ENCODE measurements around the gene GDF9.

GDF9 gene

DNA sequence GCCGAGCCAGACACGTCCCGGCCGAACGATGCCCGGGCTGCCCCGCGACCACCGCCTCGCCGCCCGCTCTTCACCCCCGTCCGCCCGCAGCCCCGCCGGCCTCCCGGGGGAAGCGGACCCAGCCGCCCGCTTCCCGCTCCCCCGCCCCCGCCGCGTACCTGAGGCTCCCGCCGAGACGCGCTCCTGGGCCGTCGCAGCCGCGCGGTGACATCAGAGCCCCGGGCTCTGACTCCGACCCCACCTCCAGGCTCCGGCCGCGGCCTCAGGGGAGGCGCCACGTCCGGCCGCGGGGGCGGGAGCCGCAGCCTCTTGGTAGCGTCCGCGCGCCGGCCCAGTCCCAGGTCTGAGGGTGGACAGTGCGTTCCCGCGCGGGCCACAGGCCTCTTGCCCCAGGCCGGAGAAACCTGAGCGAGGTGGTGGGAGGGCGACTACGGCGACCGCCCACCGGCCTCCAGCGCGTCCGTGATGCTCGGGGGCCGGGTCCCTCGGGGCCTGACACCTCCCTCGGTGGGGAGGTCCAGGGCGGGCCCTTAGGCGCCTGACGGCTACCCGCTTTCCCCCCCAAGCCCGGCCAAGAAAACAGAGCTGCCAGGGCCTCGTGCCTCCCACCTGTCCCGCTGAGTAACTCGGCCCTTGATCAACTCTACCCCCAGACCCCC lies 35.7 kb downstream of the GDF9 start, which contains the start of gene SHROOM1:
SHROOM1 (minus strand) TSS at position 212 of the 659 bp plus-strand sequence. CDS start 4,507 bp downstream, outside the sequence.
- Histone ChIP-seq H3K27ac (replicated peaks) (no peak within 1 kb of the TSS), H3K4me3 (replicated peaks; ENCODE audit: insufficient read depth, low read length) (peak within 1 kb of the TSS; percentile 39), H3K27me3 (ENCODE audit: insufficient read depth, poor library complexity, severe bottlenecking) (no peaks in the 10 kb centered on the region)
- DNase-seq (ENCODE audit: low read depth in 1 of 2, low spot score in 1 of 2) = no peak
- no peak for TF ChIP-seq SPI1 (IDR thresholded peaks at IDR 0.05; ENCODE audit: borderline replicate concordance, low read depth)
- TF ChIP-seq, protein P1, sequence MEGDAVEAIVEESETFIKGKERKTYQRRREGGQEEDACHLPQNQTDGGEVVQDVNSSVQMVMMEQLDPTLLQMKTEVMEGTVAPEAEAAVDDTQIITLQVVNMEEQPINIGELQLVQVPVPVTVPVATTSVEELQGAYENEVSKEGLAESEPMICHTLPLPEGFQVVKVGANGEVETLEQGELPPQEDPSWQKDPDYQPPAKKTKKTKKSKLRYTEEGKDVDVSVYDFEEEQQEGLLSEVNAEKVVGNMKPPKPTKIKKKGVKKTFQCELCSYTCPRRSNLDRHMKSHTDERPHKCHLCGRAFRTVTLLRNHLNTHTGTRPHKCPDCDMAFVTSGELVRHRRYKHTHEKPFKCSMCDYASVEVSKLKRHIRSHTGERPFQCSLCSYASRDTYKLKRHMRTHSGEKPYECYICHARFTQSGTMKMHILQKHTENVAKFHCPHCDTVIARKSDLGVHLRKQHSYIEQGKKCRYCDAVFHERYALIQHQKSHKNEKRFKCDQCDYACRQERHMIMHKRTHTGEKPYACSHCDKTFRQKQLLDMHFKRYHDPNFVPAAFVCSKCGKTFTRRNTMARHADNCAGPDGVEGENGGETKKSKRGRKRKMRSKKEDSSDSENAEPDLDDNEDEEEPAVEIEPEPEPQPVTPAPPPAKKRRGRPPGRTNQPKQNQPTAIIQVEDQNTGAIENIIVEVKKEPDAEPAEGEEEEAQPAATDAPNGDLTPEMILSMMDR (IDR thresholded peaks at IDR 0.05; ENCODE audit: insufficient read depth, low read length) = no peak
- TF ChIP-seq, protein P2, sequence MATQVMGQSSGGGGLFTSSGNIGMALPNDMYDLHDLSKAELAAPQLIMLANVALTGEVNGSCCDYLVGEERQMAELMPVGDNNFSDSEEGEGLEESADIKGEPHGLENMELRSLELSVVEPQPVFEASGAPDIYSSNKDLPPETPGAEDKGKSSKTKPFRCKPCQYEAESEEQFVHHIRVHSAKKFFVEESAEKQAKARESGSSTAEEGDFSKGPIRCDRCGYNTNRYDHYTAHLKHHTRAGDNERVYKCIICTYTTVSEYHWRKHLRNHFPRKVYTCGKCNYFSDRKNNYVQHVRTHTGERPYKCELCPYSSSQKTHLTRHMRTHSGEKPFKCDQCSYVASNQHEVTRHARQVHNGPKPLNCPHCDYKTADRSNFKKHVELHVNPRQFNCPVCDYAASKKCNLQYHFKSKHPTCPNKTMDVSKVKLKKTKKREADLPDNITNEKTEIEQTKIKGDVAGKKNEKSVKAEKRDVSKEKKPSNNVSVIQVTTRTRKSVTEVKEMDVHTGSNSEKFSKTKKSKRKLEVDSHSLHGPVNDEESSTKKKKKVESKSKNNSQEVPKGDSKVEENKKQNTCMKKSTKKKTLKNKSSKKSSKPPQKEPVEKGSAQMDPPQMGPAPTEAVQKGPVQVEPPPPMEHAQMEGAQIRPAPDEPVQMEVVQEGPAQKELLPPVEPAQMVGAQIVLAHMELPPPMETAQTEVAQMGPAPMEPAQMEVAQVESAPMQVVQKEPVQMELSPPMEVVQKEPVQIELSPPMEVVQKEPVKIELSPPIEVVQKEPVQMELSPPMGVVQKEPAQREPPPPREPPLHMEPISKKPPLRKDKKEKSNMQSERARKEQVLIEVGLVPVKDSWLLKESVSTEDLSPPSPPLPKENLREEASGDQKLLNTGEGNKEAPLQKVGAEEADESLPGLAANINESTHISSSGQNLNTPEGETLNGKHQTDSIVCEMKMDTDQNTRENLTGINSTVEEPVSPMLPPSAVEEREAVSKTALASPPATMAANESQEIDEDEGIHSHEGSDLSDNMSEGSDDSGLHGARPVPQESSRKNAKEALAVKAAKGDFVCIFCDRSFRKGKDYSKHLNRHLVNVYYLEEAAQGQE (IDR thresholded peaks at IDR 0.05; ENCODE audit: insufficient replicate concordance, low read depth) = no peak
- no peak for TF ChIP-seq POLR2AphosphoS5 (IDR thresholded peaks at IDR 0.05; ENCODE audit: low read depth)
- no peak for TF ChIP-seq GABPA (IDR thresholded peaks at IDR 0.05; ENCODE audit: low read depth)

DNA sequence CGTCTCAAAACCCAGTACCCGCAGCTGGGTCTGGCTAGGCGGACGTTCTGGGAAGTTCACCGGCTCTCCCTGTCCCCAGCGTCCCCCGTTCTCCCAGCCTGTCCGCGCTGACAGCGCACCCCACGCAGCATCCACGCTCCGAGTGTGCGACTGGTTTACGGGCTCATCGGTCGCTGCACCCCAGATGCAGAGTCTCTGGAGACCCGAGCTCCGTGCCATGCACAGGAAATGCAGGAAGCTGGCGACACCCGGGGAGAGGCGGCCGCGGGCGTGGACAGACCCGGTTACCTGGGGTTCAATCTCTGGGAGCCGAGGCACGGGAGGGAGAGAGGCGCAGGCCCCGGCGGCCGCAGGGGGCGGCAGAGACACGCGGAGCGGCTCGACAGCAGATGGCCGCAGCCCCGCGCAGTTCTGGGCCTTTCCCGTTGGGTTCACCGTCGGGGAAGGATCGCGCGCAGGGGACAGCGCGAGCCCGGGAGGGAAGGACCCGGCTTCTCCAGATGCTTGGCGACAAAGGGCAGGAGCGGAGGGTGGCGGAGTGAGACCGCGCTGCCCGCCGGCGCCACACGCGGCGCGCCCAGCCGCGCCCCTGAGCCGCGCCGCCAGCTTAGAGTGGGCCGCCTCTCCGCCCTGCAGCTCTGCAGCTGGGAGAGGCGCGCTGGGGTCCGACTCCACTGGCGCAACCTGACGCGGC lies 36.4 kb downstream of the GDF9 start:
- H3K27ac ChIP-seq (replicated peaks) = no peak overlapping the region
- DNase-seq (ENCODE audit: low read depth in 1 of 2, low spot score in 1 of 2) = peak in 1 of 2 experiments; percentile 41
- TF ChIP-seq, protein P1 (IDR thresholded peaks at IDR 0.05; ENCODE audit: insufficient read depth, low read length) = peak; percentile 6
- TF ChIP-seq POLR2AphosphoS5 (IDR thresholded peaks at IDR 0.05; ENCODE audit: low read depth) = no peak
- no peak for TF ChIP-seq GABPA (IDR thresholded peaks at IDR 0.05; ENCODE audit: low read depth)
- H3K4me3 ChIP-seq (replicated peaks; ENCODE audit: insufficient read depth, low read length) = peak overlapping the region; percentile 39
- peaks cover 2% of the 10 kb centered on the region for H3K27me3 ChIP-seq (ENCODE audit: insufficient read depth, poor library complexity, severe bottlenecking)

DNA sequence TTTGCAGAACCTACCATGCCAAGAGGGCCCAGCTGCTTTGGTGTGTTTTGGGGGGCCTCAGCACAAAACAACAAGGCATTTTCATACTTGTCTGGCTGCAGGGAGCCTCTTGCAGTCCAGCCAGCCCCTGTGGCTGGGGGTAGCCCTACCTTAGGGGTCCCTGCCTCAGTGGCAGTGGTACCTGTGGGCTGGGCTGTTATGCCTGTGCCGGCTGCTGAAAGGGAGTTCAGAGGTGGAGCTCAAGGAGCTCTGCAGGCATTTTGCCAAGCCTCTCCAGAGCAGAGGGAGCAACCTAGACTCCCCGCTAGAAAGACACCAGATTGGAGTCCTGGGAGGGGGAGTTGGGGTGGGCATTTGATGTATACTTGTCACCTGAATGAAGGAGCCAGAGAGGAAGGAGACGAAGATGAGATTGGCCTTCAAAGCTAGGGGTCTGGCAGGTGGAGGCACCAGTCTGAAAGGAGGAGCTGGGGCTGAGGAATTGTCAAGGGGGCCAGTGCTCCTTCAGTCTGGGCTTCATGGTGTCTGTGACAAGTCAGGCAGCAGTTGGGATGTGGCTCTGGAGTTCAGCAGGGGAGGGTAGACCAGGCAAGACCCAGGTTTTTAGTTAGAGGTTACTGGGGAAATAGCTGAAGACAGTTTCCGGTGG lies 37.3 kb downstream of the GDF9 start:
- Histone ChIP-seq H3K27ac (replicated peaks) (no peak overlapping the region), H3K27me3 (ENCODE audit: insufficient read depth, poor library complexity, severe bottlenecking) (peaks cover 2% of the 10 kb centered on the region), H3K4me3 (replicated peaks; ENCODE audit: insufficient read depth, low read length) (no peak overlapping the region)
- TF ChIP-seq, protein P1 (IDR thresholded peaks at IDR 0.05; ENCODE audit: insufficient read depth, low read length) = no peak
- TF ChIP-seq POLR2AphosphoS5 (IDR thresholded peaks at IDR 0.05; ENCODE audit: low read depth) (no peak), SPI1 (IDR thresholded peaks at IDR 0.05; ENCODE audit: borderline replicate concordance, low read depth) (no peak), GABPA (IDR thresholded peaks at IDR 0.05; ENCODE audit: low read depth) (no peak)
- TF ChIP-seq, protein P2 (IDR thresholded peaks at IDR 0.05; ENCODE audit: insufficient replicate concordance, low read depth) = no peak
- no peak for DNase-seq (ENCODE audit: low read depth in 1 of 2, low spot score in 1 of 2)
